ENCODE results near the gene RTRAF.

Gene RTRAF

DNA sequence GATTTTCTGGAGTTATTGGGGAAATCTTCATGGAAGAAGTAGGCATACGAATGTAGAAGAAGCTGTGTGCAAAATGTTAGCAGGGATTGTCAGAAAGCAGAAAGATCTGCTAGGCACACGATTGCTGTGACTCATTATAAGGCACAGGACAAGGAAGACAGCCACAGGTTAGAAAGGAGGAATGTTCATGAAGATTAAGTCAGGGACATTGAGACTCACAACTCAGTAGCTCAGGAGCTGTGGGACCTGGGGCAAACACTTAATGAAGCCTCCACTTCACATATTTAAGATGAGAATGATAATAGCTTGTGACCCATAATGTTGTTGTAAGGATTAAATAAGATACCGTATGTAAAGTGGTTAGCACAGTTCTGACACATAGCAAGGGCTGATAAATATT lies 26.6 kb upstream of the RTRAF start:
- H3K27ac ChIP-seq = no peak overlapping the region
- no peaks in the 10 kb centered on the region for H3K4me1 ChIP-seq
- no peak overlapping the region for H3K9ac ChIP-seq
- peaks cover 28% of the 10 kb centered on the region for H3K9me3 ChIP-seq
- H4K20me1 ChIP-seq = no peaks in the 10 kb centered on the region
- H3K4me2 ChIP-seq = no peak overlapping the region
- H3K27me3 ChIP-seq = no peaks in the 10 kb centered on the region
- H3K36me3 ChIP-seq = peaks cover 52% of the 10 kb centered on the region
- no peak for TF ChIP-seq Cebpa-rat (IDR thresholded peaks at IDR 0.05)
- no peak overlapping the region for H3K4me3 ChIP-seq

DNA sequence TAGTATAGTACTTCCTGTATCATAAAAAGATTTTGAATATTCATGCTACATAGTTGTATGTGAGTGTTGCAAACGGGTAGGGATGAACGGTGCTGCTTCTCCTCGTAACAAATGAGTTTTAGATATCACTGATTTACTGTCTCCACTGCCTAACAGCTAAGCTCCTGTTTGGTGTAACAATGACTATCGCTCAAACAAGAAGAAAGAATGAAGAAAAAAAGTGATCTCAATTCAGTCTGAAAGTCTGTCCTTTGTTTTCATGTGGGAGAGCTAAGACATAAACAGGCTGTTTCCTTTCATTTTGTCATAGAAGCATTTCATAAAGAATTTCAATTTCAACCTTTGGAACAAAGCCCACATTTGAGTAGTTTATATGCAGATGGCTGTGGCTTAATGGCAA lies 26.1 kb upstream of the RTRAF start:
- no peaks in the 10 kb centered on the region for H3K27me3 ChIP-seq
- H3K9ac ChIP-seq = no peak overlapping the region
- no peaks in the 10 kb centered on the region for H4K20me1 ChIP-seq
- no peaks in the 10 kb centered on the region for H3K4me1 ChIP-seq
- H3K9me3 ChIP-seq = peaks cover 22% of the 10 kb centered on the region
- peaks cover 47% of the 10 kb centered on the region for H3K36me3 ChIP-seq
- no peak for TF ChIP-seq Cebpa-rat (IDR thresholded peaks at IDR 0.05)
- H3K27ac ChIP-seq = no peak overlapping the region
- no peak overlapping the region for H3K4me2 ChIP-seq
- H3K4me3 ChIP-seq = no peak overlapping the region

DNA sequence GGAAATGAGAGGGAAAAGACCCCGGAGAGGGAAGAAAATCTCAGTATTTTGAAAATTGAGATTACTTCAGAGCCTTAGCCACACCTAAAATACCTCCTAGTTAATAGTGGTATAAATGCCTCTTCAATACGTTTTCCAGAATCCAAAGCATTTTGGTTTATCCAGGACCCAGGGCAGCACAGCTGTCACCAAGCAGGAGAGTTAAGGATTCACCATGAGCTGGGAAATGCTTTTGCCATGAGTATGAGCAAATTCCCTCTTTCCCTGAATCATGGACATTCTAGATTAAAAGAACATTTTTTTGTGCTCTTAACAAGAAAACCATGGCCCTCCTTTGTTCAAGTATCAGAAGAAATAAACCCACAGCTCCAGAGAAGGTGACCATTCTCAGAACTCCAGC lies 21.8 kb upstream of the RTRAF start:
- H3K4me2 ChIP-seq = no peak overlapping the region
- H3K9me3 ChIP-seq = no peaks in the 10 kb centered on the region
- H3K36me3 ChIP-seq = peaks cover 29% of the 10 kb centered on the region
- H3K9ac ChIP-seq = no peak overlapping the region
- peaks cover 13% of the 10 kb centered on the region for H3K4me1 ChIP-seq
- no peak for TF ChIP-seq Cebpa-rat (IDR thresholded peaks at IDR 0.05)
- no peak overlapping the region for H3K27ac ChIP-seq
- H4K20me1 ChIP-seq = no peaks in the 10 kb centered on the region
- no peaks in the 10 kb centered on the region for H3K27me3 ChIP-seq
- no peak overlapping the region for H3K4me3 ChIP-seq

DNA sequence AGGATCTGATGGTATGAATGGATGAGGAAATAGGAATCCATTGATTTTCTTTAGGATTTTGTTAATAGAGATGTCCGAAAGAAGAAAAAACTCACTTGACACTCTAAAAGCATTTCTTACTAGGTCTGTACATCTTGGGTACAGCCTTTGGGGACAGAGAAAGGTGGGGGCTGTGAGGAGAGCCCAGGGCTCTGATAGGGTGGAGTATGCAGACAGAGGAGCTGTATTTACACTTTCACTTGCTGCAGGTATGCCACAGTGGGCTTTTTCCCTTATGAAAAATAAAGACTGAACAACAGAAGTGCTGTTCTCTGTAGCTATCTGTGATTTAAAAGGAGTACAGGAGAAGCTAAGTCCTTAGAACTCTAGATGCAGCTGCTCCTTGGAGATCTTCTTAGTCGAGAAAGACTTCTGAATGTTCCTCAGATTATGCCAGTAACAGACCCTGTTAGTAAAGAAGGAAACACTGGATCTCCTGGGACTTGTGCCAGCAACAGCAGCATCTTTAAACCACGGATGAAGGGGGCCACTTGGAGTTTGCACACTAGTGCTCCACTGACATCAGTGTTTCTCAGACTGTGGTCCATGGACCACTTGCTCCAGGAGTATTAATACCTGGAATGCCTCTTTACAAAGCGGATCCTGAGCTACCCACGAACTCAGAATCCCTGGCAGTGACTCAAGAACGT lies 19.4 kb upstream of the RTRAF start:
- Histone ChIP-seq H3K36me3 (peaks cover 20% of the 10 kb centered on the region), H3K27ac (no peak overlapping the region), H3K4me1 (peaks cover 13% of the 10 kb centered on the region), H3K9me3 (no peaks in the 10 kb centered on the region), H3K9ac (no peak overlapping the region), H3K4me3 (no peak overlapping the region), H4K20me1 (no peaks in the 10 kb centered on the region), H3K27me3 (no peaks in the 10 kb centered on the region), H3K4me2 (peak overlapping the region; percentile 34; the same call in 1 of the 2 replicates)
- no peak for TF ChIP-seq Cebpa-rat (IDR thresholded peaks at IDR 0.05)

DNA sequence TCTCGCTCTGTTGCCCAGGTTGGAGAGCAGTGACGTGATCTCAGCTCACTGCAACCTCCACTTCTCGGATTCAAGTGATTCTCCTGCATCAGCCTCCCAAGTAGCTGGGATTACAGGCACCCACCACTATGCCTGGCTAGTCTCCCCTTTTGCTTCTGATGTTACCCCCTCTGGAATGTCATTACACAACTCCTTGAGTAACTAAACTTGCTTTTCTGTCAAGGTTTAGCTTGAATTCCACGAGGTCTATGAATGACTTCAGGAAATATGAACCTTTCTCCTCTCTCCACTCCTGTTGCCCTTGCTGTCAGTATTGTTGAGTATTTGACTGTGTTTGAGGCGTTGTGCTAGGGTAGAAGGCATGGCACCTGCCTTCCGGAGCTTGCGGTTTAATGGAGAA lies 16.8 kb upstream of the RTRAF start:
- no peak for TF ChIP-seq Cebpa-rat (IDR thresholded peaks at IDR 0.05)

DNA sequence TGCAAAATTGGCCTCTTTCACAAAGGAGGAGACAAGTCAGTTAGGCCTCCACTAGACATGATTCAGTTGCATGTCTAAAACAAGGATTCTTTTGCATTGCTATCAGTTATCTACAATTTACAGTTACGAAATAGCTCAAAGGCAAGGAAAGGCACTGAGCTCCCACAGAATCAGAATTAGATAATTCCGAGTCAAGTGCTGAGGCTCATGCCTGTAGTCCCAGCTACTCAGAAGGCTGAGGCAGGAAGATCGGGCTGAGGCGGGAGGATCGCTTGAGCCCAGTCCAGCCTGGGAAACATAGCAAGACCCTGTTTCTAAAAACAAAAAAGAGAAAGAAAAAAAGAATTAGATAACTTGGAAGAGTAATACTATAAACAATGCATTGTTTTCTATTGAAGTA lies 12.3 kb upstream of the RTRAF start:
- TF ChIP-seq Cebpa-rat (IDR thresholded peaks at IDR 0.05) = no peak
- H3K9ac ChIP-seq = no peak overlapping the region
- no peak overlapping the region for H3K4me3 ChIP-seq
- no peaks in the 10 kb centered on the region for H3K36me3 ChIP-seq
- H3K4me2 ChIP-seq = no peak overlapping the region
- no peak overlapping the region for H3K27ac ChIP-seq
- H4K20me1 ChIP-seq = no peaks in the 10 kb centered on the region
- H3K9me3 ChIP-seq = no peaks in the 10 kb centered on the region
- no peaks in the 10 kb centered on the region for H3K27me3 ChIP-seq
- no peaks in the 10 kb centered on the region for H3K4me1 ChIP-seq

More for the DNA sequence above, 16.8 kb upstream of the RTRAF start:
- Histone ChIP-seq H3K4me2 (no peak overlapping the region), H3K27ac (no peak overlapping the region), H3K4me3 (no peak overlapping the region), H3K36me3 (0 out of 2 replicates have a peak, but pooled peaks cover 9% of the 10 kb centered on the region), H3K9ac (no peak overlapping the region), H4K20me1 (no peaks in the 10 kb centered on the region), H3K9me3 (no peaks in the 10 kb centered on the region), H3K4me1 (peaks cover 13% of the 10 kb centered on the region), H3K27me3 (no peaks in the 10 kb centered on the region)

DNA sequence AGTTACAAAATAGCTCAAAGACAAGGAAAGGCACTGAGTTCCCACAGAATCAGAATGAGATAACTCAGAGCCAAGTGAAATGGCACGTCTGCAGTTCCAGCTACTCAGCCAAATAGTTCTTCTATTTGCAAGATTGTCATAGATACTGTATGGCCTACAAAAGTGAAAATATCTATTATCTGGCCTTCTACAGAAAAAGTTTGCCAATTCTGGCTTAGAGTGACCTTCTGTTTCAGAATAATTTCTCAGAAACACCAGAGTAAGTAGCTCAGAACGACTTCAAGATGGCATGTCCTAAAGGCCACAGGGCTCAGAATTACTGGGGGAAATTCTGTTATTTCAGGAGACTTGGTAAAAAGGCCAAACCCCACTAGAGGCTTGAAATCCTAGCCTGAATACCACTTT lies 10.7 kb upstream of the RTRAF start:
- H4K20me1 ChIP-seq = no peaks in the 10 kb centered on the region
- TF ChIP-seq Cebpa-rat (IDR thresholded peaks at IDR 0.05) = no peak

DNA sequence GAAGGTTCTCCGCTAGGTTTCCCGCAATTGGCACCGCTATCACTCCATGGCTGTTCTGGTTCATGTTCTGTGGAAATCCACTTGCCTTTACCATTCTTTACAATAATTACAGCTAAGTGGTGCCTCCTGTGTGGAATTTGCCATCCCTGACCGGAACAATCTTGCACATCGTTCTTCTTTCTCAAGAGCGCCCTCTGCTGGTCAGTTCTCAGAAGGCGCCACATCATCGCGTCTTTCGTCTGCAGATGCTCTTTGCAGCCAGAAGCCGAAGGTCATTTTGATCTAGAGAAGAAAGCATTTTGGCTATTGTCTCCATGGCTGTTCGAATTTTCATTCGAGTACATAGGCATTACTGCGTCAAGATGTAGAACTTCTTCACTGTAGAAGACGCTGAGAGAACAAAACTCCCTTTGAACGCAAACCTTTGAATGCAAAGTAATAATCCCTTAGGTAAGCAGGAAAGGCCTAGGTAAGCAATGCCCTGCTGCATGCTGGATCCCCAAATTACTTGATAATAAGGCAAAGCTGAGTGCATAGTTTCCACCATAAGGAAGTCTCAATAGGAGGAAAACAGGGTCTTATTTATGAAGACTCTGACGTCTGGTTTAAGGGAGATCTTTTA lies 10.1 kb upstream of the RTRAF start:
- no peak overlapping the region for H3K4me2 ChIP-seq
- no peak overlapping the region for H3K9ac ChIP-seq
- H3K4me3 ChIP-seq = no peak overlapping the region
- H3K27ac ChIP-seq = no peak overlapping the region
- H3K4me1 ChIP-seq = no peaks in the 10 kb centered on the region
- TF ChIP-seq Cebpa-rat (IDR thresholded peaks at IDR 0.05) = no peak
- peaks cover 8% of the 10 kb centered on the region; the same call in 1 of the 2 replicates for H3K9me3 ChIP-seq
- no peaks in the 10 kb centered on the region for H3K36me3 ChIP-seq
- no peaks in the 10 kb centered on the region for H4K20me1 ChIP-seq
- H3K27me3 ChIP-seq = no peaks in the 10 kb centered on the region

More for the DNA sequence above, 10.7 kb upstream of the RTRAF start:
- Histone ChIP-seq H3K4me3 (no peak overlapping the region), H3K27me3 (no peaks in the 10 kb centered on the region), H3K4me2 (no peak overlapping the region), H3K36me3 (no peaks in the 10 kb centered on the region), H3K9ac (no peak overlapping the region), H3K4me1 (no peaks in the 10 kb centered on the region), H3K27ac (no peak overlapping the region), H3K9me3 (peaks cover 3% of the 10 kb centered on the region; the same call in 1 of the 2 replicates)

DNA sequence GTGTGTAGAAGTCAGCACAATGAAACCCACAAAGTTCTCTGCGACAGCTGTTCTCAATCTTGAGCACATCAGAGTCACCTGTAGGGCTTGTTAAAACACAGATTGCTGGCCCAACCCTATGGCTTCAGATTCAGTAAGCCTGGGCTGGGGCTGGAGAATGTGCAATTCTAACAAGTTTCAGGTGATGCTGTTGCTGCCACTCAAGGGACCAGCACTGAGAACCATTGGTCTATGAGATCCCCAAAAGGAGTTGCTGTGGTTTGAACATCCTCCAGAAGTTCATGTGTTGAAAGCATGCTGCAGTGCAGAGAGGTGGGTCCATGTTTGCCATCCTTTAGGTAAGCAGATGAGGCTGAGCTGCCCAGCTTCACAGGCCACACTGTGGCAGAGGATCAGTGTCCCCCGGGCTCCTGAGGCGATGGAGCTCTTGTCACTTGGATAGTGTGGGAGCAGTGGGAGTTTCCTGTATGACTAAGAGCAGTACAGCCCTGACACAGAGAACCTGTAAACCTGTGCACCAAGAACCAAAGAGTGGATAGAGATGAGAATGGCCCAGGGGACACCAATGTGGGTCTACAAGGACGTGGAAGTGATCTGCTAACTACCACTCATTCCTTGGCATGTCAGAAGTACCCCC lies 8.0 kb upstream of the RTRAF start:
- Histone ChIP-seq H3K27me3 (no peaks in the 10 kb centered on the region), H3K4me1 (no peaks in the 10 kb centered on the region), H3K9me3 (peaks cover 10% of the 10 kb centered on the region; the same call in 1 of the 2 replicates), H3K27ac (no peak overlapping the region), H3K4me2 (no peak overlapping the region), H3K9ac (no peak overlapping the region), H4K20me1 (no peaks in the 10 kb centered on the region), H3K4me3 (no peak overlapping the region), H3K36me3 (no peaks in the 10 kb centered on the region)
- TF ChIP-seq Cebpa-rat (IDR thresholded peaks at IDR 0.05) = no peak

DNA sequence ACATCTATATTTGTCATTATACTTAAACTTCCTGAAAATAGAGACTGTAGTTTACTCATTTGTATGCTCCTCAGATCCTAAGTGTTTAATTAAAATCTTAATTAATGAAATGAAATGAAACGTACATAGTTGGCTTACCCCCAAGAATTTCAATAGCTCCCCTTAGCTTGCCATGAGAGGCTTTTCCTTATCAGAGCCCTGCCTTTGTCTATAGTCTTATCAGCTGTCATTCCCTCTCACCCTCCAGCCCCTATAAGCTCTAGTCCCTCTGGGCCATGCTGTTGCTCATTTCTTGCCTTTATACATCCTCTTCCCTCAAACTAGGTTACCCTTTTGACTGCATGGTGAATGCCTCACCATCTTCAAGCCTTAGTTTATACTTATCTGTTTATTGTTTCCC lies 1.1 kb upstream of the RTRAF start:
- no peaks in the 10 kb centered on the region for H3K27me3 ChIP-seq
- H3K4me1 ChIP-seq = peaks cover 32% of the 10 kb centered on the region
- peak overlapping the region; percentile 85 for H3K4me2 ChIP-seq
- H4K20me1 ChIP-seq = peaks cover 26% of the 10 kb centered on the region
- H3K9me3 ChIP-seq = peaks cover 10% of the 10 kb centered on the region; the same call in 1 of the 2 replicates
- H3K36me3 ChIP-seq = peaks cover 18% of the 10 kb centered on the region
- H3K4me3 ChIP-seq = no peak overlapping the region
- TF ChIP-seq Cebpa-rat (IDR thresholded peaks at IDR 0.05) = no peak
- H3K27ac ChIP-seq = 0 out of 2 replicates have a peak overlapping the region, but pooled peaks have one; percentile 45
- H3K9ac ChIP-seq = no peak overlapping the region
